ENCODE data around the gene TTLL6.
"Not testable (repeated sequence)": the region's sequence is repeated elsewhere in the genome, so short reads cannot be mapped to it uniquely, and the experiment has no call there.

Gene TTLL6

DNA sequence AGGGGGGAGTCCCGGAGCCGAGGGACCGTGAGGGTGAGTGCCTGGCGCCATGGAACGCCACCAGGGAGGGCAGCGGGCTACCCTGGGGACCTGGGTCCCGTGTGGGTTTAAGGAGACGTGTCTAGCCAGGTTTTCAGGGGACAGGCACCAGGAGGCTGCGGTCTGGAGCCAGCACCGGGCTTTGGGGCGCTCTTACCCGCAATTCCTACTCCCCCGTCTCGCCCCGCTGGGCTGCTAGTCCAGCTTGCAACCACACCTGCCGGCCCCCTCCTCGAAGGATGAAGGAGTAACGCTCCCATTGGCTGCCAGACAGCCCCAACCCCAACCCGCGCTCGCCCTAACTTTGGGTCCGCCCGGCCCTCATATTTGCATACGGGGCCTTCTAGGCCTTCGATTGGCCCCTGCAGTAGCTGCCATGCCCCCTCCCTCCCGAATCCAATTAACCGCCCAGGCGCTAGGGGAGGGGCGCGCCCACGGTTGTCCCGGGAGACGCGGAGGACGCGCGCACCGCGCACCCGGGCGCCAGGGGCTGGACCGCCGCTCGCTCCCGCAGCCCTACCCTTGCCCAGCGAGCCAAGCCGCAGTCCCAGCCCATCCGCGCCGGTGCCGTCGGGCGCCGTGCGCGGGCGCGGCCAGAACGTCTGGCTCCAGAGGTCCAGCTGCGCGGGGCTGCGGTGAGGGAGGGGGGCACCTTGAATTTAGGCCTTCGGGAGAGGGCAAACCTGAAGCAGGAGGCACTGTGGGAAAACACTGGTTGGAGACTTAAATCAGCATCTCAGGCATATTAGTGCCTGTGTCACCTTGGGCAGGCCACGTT is at the start of gene TTLL6:
Gene TTLL6, minus strand, starts transcription at position 456 of the 817 bp plus-strand sequence. Its CDS starts 157 bp downstream, at position 299.
- H3K27ac Mint-ChIP-seq = peak within 1 kb of the TSS; percentile 6
- peak; percentile 93 for DNase-seq

DNA sequence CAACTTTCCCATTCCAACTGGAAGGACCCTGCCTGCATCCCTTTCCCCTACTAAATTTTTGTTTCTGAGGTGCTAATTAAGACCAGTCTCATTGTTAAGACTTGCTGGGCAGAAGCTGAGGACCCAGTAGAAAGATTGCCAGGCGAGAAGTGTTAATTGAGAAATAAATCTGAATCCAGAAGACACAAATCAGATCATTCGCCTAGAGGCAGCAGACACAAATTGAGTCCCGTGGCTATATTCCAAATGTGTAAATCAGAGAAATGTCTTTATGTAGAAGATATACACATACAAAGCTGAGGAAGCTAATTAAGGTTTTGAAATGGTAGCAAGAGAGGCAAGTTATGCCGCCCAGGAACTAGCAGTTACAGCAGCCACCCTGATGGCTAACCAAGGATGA is 43.4 kb upstream of the TTLL6 start:
- peaks cover 61% of the 10 kb centered on the region for H3K36me3 Mint-ChIP-seq

More for the DNA sequence above, at the start of gene TTLL6:
- CTCF ChIA-PET = interaction anchor here (0.6 to 17.8 kb wide), 5 partner anchors 12 to 64 kb away, joined by 3 to 505 read pairs (median 4); no protein-coding TSS in a partner anchor
- Mint-ChIP-seq H3K4me3 (peak within 1 kb of the TSS; percentile 68), H3K27me3 (peaks cover 87% of the 10 kb centered on the region), H3K9me3 (no peaks in the 10 kb centered on the region), H3K36me3 (no peaks in the 10 kb centered on the region), H3K4me1 (peaks cover 16% of the 10 kb centered on the region)

DNA sequence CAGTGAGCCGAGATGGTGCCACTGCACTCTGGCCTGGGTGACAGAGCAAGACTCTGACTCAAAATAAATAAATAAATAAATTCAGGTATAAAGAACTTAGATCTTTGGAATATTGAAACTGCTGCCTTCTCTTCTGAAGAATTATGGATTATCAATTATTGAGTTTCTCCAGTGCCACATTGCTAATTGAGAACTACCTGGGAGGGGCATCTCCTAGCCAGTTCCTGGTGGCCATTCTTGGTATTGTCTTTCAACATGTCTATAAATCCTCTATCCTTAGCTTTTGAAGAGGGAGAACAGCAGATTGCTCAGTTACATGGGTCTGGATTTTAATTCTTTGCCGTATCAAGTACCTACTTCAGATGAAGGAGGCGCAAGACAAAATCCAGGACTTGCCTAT is 43.0 kb upstream of the TTLL6 start:
- H3K27me3 Mint-ChIP-seq = no peaks in the 10 kb centered on the region
- H3K27ac Mint-ChIP-seq = no peak overlapping the region
- no peak for DNase-seq
- H3K4me3 Mint-ChIP-seq = no peak overlapping the region
- peaks cover 61% of the 10 kb centered on the region for H3K36me3 Mint-ChIP-seq
- H3K4me1 Mint-ChIP-seq = peaks cover 9% of the 10 kb centered on the region
- no peaks in the 10 kb centered on the region for H3K9me3 Mint-ChIP-seq
- CTCF ChIA-PET = interaction anchor here (0.9 to 2.1 kb wide), 3 partner anchors 11 to 49 kb away, joined by 3 to 7 read pairs (median 6); no protein-coding TSS in a partner anchor

More for the DNA sequence above, 43.4 kb upstream of the TTLL6 start:
- Mint-ChIP-seq H3K27me3 (no peaks in the 10 kb centered on the region), H3K4me1 (peaks cover 7% of the 10 kb centered on the region), H3K4me3 (no peak overlapping the region), H3K27ac (no peak overlapping the region), H3K9me3 (no peaks in the 10 kb centered on the region)
- no peak for DNase-seq
- CTCF ChIA-PET = interaction anchor here (1.6 to 2.1 kb wide), 2 partner anchors 12 to 18 kb away, joined by 6 to 7 read pairs; no protein-coding TSS in a partner anchor

DNA sequence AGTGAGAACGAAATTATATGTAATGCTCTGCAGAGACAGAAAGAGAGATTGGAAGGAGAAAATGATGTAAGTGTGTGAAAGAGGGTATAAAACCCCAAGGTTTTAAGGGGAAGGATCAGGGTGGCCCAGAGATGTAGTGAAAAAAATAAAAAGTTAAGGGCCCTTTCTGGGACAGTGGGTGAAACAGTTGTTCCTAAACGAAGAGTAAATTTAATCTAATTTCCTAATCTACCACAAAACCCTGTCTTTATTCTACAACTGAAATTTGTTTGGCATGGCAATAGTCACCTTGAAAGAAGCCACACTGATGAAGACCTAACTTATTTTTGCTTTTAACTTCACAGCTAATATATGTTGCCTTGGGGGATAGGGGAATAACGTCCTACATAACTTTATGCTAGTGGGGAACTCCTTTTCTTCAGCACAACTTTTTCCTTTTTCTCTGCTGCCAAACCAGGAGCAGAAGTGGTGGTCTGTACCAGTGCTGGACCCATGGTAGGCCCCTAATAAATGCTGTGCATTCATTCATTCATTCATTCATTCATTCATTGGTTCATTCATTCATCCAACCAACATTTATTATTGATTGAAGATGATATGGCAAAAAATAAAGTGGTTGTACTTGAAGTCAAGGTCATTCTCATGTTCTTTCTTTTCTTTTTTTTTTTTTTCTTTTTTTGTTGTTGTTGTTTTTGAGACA is 39.2 kb upstream of the TTLL6 start:
- H3K27ac Mint-ChIP-seq = no peak overlapping the region
- peaks cover 12% of the 10 kb centered on the region for H3K4me1 Mint-ChIP-seq
- CTCF ChIA-PET = interaction anchor here (1.2 kb wide), 1 partner anchor 23 kb away, joined by 4 read pairs; no protein-coding TSS in a partner anchor
- no peak overlapping the region for H3K4me3 Mint-ChIP-seq
- DNase-seq = no peak
- H3K27me3 Mint-ChIP-seq = no peaks in the 10 kb centered on the region
- peaks cover 62% of the 10 kb centered on the region for H3K36me3 Mint-ChIP-seq
- H3K9me3 Mint-ChIP-seq = no peaks in the 10 kb centered on the region

DNA sequence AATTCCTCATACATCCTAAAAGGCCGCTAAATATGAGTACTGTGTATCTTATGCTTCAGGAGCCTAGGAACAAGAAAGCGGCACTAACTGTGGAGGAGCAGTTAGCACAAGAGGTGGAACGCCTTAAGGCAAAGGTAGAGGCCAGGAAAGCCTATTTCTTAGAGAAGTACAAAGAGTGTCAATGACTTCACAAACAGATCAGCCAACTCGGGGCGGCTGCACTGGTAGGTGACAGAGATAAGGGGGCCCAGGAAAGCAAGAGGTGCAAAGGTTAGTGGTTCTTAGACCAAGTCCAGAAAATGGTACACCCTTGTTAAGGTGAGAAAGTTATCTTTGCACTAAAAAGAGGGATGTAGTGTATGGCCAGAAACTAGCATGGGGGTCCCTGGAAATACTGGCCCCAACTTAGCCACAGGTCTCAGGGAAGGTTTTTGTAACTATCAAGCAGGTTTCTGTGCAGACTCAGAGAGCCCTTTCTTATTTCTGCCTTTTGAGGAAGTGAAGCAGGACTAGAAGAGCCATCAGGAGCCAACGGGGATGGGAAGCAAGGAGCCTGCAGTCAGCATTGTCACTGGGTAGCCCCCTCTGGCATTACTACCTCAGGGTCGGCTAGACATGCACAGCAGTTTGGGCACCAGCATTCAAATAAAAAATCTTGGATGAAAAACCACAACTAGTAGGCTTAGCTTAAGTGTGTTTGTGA is 37.9 kb upstream of the TTLL6 start:
- H3K9me3 Mint-ChIP-seq = no peaks in the 10 kb centered on the region
- no peak for DNase-seq
- H3K27ac Mint-ChIP-seq = no peak overlapping the region
- peaks cover 21% of the 10 kb centered on the region for H3K4me1 Mint-ChIP-seq
- no peak overlapping the region for H3K4me3 Mint-ChIP-seq
- no peaks in the 10 kb centered on the region for H3K27me3 Mint-ChIP-seq
- CTCF ChIA-PET = interaction anchor here (1.2 kb wide), 1 partner anchor 24 kb away, joined by 4 read pairs; no protein-coding TSS in a partner anchor
- peaks cover 58% of the 10 kb centered on the region for H3K36me3 Mint-ChIP-seq

DNA sequence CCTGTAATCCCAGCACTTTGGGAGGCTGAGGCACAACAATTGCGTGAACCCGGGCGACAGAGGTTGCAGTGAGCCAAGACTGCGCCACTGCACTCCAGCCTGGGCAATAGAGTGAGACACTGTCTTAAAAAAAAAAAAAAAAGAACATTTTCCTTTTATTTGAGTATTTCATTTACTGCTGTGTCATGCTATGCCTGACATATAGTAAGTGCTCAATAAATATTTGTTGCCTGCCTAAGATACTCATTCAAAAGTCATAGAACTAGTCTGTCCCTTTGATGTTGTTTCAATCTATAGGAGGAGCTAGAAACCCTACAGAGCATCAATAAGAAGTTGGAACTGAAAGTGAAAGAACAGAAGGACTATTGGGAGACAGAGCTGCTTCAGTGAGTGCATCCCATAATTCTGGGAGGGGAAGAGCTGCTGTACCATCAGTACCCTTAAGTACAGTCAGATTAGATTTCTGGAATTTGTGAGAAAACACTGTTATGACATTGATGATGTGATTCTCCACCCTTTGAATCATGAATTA is 33.8 kb upstream of the TTLL6 start:
- Mint-ChIP-seq H3K4me3 (no peak overlapping the region), H3K4me1 (peaks cover 16% of the 10 kb centered on the region), H3K36me3 (peaks cover 63% of the 10 kb centered on the region), H3K27ac (peak overlapping the region; percentile 53), H3K9me3 (no peaks in the 10 kb centered on the region), H3K27me3 (no peaks in the 10 kb centered on the region)
- DNase-seq = no peak
- CTCF ChIA-PET = interaction anchor here (0.6 to 4.4 kb wide), 10 partner anchors 10 to 250 kb away, joined by 3 to 31 read pairs (median 3); no protein-coding TSS in a partner anchor

DNA sequence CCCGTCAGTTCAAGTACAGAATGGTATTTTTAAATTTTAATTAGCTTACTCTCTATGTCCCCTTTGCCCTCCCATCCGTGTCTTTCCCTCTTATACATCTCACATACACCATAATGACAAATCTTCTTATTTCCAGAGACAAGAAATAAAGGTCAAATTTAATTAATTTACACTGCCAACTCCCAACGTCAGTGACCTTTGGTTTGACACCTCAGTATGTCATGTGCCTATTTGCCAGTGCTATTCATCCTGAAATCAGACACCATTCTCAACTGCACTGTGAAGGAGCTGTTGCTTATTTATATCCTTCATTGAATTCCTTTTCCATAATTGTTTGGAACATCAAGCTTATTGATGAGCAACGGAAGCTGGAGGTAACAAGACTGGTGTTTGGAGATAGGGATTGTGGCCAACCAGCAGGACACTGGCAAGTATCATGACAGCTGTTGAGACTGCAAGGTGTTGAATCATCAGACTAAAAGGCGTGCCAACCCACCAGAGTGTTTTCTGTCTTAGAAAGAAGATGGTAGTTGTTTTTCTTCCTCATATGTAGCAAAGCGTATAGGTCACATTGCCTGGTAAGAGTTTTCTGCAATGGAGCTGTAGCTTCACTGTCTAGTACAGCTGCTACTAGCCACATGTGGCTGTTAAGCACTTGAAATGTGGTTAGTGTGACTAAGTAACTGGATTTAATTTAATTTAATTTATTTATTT is 26.3 kb upstream of the TTLL6 start:
- peaks cover 47% of the 10 kb centered on the region for H3K36me3 Mint-ChIP-seq
- peaks cover 48% of the 10 kb centered on the region for H3K4me1 Mint-ChIP-seq
- H3K27ac Mint-ChIP-seq = no peak overlapping the region
- H3K4me3 Mint-ChIP-seq = no peak overlapping the region
- CTCF ChIA-PET = interaction anchor here (0.5 to 1.5 kb wide), 6 partner anchors 34 to 171 kb away, joined by 3 to 5 read pairs (median 4); no protein-coding TSS in a partner anchor
- no peak for DNase-seq
- no peaks in the 10 kb centered on the region for H3K9me3 Mint-ChIP-seq
- H3K27me3 Mint-ChIP-seq = no peaks in the 10 kb centered on the region

DNA sequence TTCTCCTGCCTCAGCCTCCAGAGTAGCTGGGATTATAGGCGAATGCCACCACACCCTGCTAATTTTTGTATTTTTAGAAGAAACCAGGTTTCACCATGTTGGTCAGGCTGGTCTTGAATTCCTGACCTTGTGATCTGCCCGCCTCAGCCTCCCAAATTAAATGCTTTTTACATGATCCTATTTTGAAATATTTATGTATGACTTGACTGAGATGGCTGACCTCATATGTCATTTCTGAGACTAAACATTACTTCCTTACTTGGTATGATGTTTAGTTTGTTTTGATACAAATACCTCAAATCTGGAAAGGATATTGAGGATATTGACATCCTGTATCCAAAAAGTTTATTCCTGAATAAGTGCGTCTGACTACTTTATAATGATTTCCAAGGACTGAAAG is 25.7 kb upstream of the TTLL6 start:
- H3K4me3 Mint-ChIP-seq = no peak overlapping the region
- H3K9me3 Mint-ChIP-seq = no peaks in the 10 kb centered on the region
- H3K36me3 Mint-ChIP-seq = peaks cover 45% of the 10 kb centered on the region
- CTCF ChIA-PET = interaction anchor here (0.9 to 1.5 kb wide), 4 partner anchors 35 to 164 kb away, joined by 3 to 5 read pairs (median 4); no protein-coding TSS in a partner anchor
- H3K27ac Mint-ChIP-seq = no peak overlapping the region
- DNase-seq = no peak
- peaks cover 54% of the 10 kb centered on the region for H3K4me1 Mint-ChIP-seq
- no peaks in the 10 kb centered on the region for H3K27me3 Mint-ChIP-seq

DNA sequence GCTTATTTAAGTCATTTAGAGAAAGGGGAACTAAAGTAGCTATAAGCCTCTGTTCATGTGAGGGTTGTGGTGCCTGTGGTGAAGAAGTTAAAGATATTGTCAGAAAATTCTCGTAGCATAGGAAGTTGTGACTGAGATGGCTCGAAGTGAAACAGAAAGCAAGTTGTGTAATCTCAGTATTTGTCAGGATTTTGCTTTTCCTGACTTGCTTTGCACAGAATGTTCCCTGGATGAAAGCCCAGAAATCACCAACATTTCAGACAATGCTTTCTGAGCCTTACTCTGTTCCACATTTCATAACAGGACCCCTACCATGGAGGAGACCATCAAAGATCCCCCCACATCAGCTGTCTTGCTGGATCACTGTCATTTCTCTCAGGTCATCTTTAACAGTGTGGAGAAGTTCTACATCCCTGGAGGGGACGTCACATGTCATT is 24.4 kb upstream of the TTLL6 start:
- peak overlapping the region; percentile 67 for H3K4me3 Mint-ChIP-seq
- H3K27ac Mint-ChIP-seq = peak overlapping the region; percentile 91
- H3K4me1 Mint-ChIP-seq = peaks cover 68% of the 10 kb centered on the region
- no peaks in the 10 kb centered on the region for H3K27me3 Mint-ChIP-seq
- no peaks in the 10 kb centered on the region for H3K9me3 Mint-ChIP-seq
- H3K36me3 Mint-ChIP-seq = peaks cover 47% of the 10 kb centered on the region
- DNase-seq = peak; percentile 63
- CTCF ChIA-PET = interaction anchor here (0.9 to 1.6 kb wide), 3 partner anchors 10 to 29 kb away, joined by 3 to 6 read pairs (median 3); no protein-coding TSS in a partner anchor

DNA sequence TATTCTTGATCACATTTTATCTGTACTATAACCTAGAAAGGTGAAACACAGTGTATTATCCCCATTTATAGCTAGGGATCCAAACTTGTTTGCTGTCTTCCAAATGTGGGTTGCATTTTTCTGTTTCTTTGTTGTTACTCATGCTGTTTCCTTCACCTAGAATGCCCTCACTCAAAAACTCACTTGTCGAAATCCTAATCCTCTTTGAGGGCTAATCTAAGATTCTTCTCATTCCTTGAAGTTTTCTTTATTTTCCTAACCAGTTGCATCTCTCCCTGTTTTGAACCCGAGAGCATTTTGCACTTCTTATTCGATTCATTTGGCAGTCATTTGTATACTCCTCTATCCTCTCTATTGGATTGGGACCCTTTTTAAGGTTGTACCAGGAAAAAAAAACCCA is 23.4 kb upstream of the TTLL6 start:
- no peak for DNase-seq
- CTCF ChIA-PET = interaction anchor here (1.2 to 1.6 kb wide), 2 partner anchors 9 to 35 kb away, joined by 3 to 4 read pairs; no protein-coding TSS in a partner anchor
- no peaks in the 10 kb centered on the region for H3K9me3 Mint-ChIP-seq
- H3K27me3 Mint-ChIP-seq = no peaks in the 10 kb centered on the region
- peak overlapping the region; percentile 91 for H3K27ac Mint-ChIP-seq
- H3K36me3 Mint-ChIP-seq = peaks cover 48% of the 10 kb centered on the region
- H3K4me3 Mint-ChIP-seq = no peak overlapping the region
- peaks cover 77% of the 10 kb centered on the region for H3K4me1 Mint-ChIP-seq

DNA sequence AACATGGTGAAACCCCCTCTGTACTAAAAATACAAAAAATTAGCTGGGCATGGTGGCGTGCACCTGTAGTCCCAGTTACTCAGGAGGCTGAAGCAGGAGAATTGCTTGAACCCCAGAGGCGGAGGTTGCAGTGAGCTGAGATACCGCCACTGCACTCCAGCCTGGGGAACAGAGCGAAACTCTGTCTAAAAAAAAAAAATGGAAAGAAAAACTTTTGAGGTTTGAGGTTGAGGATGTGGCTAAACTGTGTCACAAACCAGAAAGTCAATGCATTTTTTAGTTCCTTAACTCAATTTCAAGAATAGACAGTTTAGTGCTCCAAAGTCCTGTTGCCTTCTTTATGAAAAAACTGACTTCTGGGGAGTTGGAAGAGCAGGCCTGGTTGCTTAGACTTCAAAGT is 20.4 kb upstream of the TTLL6 start:
- peak; percentile 52 for DNase-seq
- not testable (repeated sequence) for H3K9me3 Mint-ChIP-seq, H3K27me3 Mint-ChIP-seq
- CTCF ChIA-PET = interaction anchor here (1.7 to 2.5 kb wide), 3 partner anchors 24 to 47 kb away, joined by 5 to 8 read pairs (median 7); no protein-coding TSS in a partner anchor
- H3K4me3 Mint-ChIP-seq = peak overlapping the region; percentile 64
- peaks cover 54% of the 10 kb centered on the region for H3K36me3 Mint-ChIP-seq
- peak overlapping the region; percentile 91 for H3K27ac Mint-ChIP-seq
- H3K4me1 Mint-ChIP-seq = peaks cover 99% of the 10 kb centered on the region

DNA sequence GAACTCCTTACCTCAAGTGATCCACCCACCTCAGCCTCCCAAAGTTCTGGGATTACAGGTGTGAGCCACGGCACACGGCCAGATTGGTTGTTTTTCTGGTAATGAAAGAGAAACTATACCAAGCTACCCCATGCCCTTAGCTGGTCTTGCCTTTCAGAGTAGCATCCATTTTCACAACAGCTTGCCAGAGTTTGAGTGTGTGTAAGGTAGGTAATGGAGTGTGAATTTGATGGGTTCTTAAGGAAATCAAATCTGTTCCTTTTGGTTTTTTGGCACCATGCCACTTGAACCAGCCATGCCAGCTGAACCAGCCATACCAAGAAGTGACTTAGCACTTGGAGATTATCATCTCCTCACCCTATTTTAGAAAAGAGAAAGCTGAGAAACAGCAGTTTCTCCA is 18.9 kb upstream of the TTLL6 start:
- Mint-ChIP-seq H3K4me1 (peaks cover 94% of the 10 kb centered on the region), H3K4me3 (no peak overlapping the region), H3K36me3 (peaks cover 53% of the 10 kb centered on the region), H3K27me3 (no peaks in the 10 kb centered on the region), H3K27ac (peak overlapping the region; percentile 53), H3K9me3 (no peaks in the 10 kb centered on the region)
- CTCF ChIA-PET = interaction anchor here (1.1 to 3.3 kb wide), 6 partner anchors 15 to 49 kb away, joined by 3 to 12 read pairs (median 4); no protein-coding TSS in a partner anchor
- DNase-seq = peak; percentile 30

DNA sequence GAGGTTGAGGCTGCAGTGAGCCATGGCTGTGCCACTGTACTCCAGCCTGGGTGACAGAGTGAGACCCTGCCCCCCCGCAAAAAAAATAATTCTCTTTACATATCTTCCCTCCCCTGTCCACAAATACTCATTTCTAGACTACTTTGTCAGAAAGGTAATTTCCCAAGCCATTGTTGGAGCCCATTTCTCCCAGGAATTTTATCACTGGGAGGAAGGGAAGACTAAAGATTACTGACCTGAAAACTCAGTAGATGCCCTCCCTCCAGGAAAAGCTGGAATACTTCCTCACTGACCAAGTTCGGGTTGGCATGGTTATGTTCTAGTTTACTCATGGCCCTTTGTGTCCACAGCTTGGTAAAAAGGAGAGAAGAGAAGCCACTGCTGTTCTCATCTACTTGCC is 17.9 kb upstream of the TTLL6 start:
- H3K4me3 Mint-ChIP-seq = no peak overlapping the region
- peaks cover 93% of the 10 kb centered on the region for H3K4me1 Mint-ChIP-seq
- no peaks in the 10 kb centered on the region for H3K9me3 Mint-ChIP-seq
- no peak for DNase-seq
- CTCF ChIA-PET = interaction anchor here (1.0 to 3.3 kb wide), 3 partner anchors 44 to 111 kb away, joined by 3 to 12 read pairs (median 4); no protein-coding TSS in a partner anchor
- H3K27ac Mint-ChIP-seq = no peak overlapping the region
- no peaks in the 10 kb centered on the region for H3K27me3 Mint-ChIP-seq
- peaks cover 46% of the 10 kb centered on the region for H3K36me3 Mint-ChIP-seq
